Measurements from ENCODE around the gene PRKG2. TPM values are rescaled to one million over a fixed set of nuclear protein-coding genes. Genes with fewer than 3 reads are reported as not detected.

Gene PRKG2
- total and polyA plus RNA-seq, 7 experiments from 2014 or later, result 0.19 to 3.4 (median 1.5) TPM

DNA sequence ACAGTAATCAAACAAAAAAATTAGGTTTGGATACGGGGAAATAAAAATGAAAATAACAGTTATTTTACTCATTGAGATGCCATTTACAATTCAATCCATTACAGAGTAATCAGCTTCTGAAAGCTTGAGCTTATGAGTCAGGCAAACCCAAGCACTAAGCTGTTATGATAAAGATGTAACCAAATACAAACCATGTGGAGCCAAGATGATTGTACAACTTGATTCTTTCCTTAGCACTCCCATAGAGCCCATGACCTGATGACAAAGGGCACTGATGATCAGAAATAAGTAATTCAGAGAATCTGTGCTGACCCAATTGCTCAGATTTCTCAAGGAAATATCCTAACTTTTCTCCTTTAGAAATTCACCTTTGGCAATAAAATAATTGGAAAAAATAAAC lies 40.5 kb upstream of the PRKG2 start:
- H3K4me1 Mint-ChIP-seq, result no peaks in the 10 kb centered on the region
- intact Hi-C loops (cut with micrococcal nuclease), result no loop called here
- no peak overlapping the region for H3K4me3 Mint-ChIP-seq
- H3K27me3 ChIP-seq (ENCODE audit: control insufficient read depth in 2 of 2, insufficient read depth in 2 of 2, low read length in 2 of 2), result no peaks in the 10 kb centered on the region
- H3K36me3 Mint-ChIP-seq, result no peaks in the 10 kb centered on the region
- H3K9me3 ChIP-seq (ENCODE audit: control insufficient read depth in 2 of 3, low read length in 3 of 3), result no peaks in the 10 kb centered on the region
- H3K36me3 ChIP-seq (ENCODE audit: control insufficient read depth in 2 of 3, insufficient read depth in 3 of 3, low read length in 3 of 3), result no peaks in the 10 kb centered on the region
- DNase-seq, result no peak
- no peaks in the 10 kb centered on the region for H3K4me1 ChIP-seq (ENCODE audit: control insufficient read depth in 2 of 2, insufficient read depth in 2 of 2, low read length in 2 of 2)
- no peak overlapping the region for H3K27ac Mint-ChIP-seq
- H3K9me3 Mint-ChIP-seq, result peaks cover 0 to 3% (median 0%) of the 10 kb centered on the region in 11 donors
- H3K27me3 Mint-ChIP-seq, result peaks cover 2 to 32% (median 19%) of the 10 kb centered on the region in 5 donors
- H3K27ac ChIP-seq (ENCODE audit: low read depth, low read length), result no peak overlapping the region
- POLR2A ChIA-PET, result no interaction called here
- no peak for ATAC-seq
- H3K4me3 ChIP-seq (ENCODE audit: low read length), result no peak overlapping the region
- CTCF ChIA-PET, result no interaction called here

DNA sequence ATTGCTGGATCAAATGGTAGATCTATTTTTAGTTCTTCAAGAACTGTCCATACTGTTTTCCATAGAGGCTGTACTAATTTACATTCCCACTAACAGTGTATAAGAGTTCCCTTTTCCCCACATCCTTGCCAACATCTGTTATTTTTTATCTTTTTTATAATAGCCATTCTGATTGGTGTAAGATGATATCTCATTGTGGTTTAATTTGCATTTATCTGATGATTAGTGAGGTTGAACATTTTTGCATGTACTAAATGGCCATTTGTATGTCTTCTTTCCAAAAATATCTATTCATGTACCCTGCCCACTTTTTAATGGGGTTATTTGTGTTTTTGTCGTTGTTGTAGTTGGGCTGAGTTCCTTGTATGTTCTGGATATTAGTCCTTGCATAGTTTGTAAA lies 35.4 kb upstream of the PRKG2 start:
- DNase-seq, result no peak
- intact Hi-C loops (cut with micrococcal nuclease), result no loop called here
- Histone ChIP-seq H3K4me1 (ENCODE audit: control insufficient read depth in 2 of 2, insufficient read depth in 2 of 2, low read length in 2 of 2) (no peaks in the 10 kb centered on the region), H3K27ac (ENCODE audit: low read depth, low read length) (no peak overlapping the region), H3K27me3 (ENCODE audit: control insufficient read depth in 2 of 2, insufficient read depth in 2 of 2, low read length in 2 of 2) (no peaks in the 10 kb centered on the region), H3K4me3 (ENCODE audit: low read length) (no peak overlapping the region), H3K36me3 (ENCODE audit: control insufficient read depth in 2 of 3, insufficient read depth in 3 of 3, low read length in 3 of 3) (no peaks in the 10 kb centered on the region), H3K9me3 (ENCODE audit: control insufficient read depth in 2 of 3, low read length in 3 of 3) (no peaks in the 10 kb centered on the region)
- ATAC-seq, result no peak
- H3K9me3 Mint-ChIP-seq, result peaks cover 0 to 3% (median 0%) of the 10 kb centered on the region in 11 donors
- peaks cover 1 to 24% (median 13%) of the 10 kb centered on the region in 5 donors for H3K27me3 Mint-ChIP-seq
- CTCF ChIA-PET, result no interaction called here
- no peaks in the 10 kb centered on the region for H3K36me3 Mint-ChIP-seq
- no peak overlapping the region for H3K4me3 Mint-ChIP-seq
- POLR2A ChIA-PET, result no interaction called here
- no peak overlapping the region for H3K27ac Mint-ChIP-seq
- H3K4me1 Mint-ChIP-seq, result no peaks in the 10 kb centered on the region

DNA sequence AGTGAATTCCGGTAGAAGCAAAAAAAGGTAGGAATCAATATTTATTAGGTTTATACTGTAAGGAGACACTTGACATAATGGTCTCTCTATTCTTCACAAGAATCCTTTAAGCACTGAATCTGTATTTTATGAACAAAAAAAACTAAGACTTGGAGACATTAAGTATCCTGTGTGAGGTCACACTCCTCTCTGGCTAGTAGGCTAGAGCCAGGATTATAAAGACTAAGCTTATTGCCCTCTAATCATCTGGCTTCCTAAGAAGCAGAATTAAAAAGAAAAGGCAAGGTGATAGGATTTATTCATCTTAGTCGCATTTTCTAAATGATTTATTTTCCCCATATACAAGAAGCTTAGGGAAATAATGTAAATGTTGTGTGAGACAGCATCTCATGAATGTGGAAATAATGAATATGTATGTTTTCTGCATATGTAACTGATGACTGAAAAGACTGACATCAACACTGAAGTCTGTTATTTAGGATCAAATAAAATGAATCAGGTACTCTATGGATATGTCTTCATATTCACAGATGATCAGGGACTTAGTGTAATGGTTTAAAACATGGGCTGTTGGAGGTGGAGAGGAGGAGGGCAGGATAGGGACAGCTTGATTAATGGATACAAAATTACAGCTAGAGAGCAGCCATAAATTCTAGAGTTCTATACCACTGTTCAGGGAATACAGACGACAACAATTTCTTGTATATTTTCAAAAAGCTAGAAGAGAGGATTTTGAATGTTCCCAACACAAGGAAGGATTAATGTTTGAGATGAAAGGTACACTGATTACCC lies 30.4 kb upstream of the PRKG2 start:
- H3K27ac ChIP-seq (ENCODE audit: low read depth, low read length), result no peak overlapping the region
- CTCF ChIA-PET, result no interaction called here
- Mint-ChIP-seq H3K4me1 (no peaks in the 10 kb centered on the region), H3K27me3 (peaks cover 0 to 12% (median 4%) of the 10 kb centered on the region in 5 donors), H3K27ac (no peak overlapping the region), H3K36me3 (no peaks in the 10 kb centered on the region), H3K9me3 (peaks cover 0 to 10% (median 0%) of the 10 kb centered on the region in 11 donors), H3K4me3 (no peak overlapping the region)
- no peaks in the 10 kb centered on the region for H3K4me1 ChIP-seq (ENCODE audit: control insufficient read depth in 2 of 2, insufficient read depth in 2 of 2, low read length in 2 of 2)
- DNase-seq, result no peak
- intact Hi-C loops (cut with micrococcal nuclease), result no loop called here
- no peak for ATAC-seq
- POLR2A ChIA-PET, result no interaction called here
- no peak overlapping the region for H3K4me3 ChIP-seq (ENCODE audit: low read length)
- no peaks in the 10 kb centered on the region for H3K27me3 ChIP-seq (ENCODE audit: control insufficient read depth in 2 of 2, insufficient read depth in 2 of 2, low read length in 2 of 2)
- no peaks in the 10 kb centered on the region for H3K36me3 ChIP-seq (ENCODE audit: control insufficient read depth in 2 of 3, insufficient read depth in 3 of 3, low read length in 3 of 3)
- no peaks in the 10 kb centered on the region for H3K9me3 ChIP-seq (ENCODE audit: control insufficient read depth in 2 of 3, low read length in 3 of 3)

DNA sequence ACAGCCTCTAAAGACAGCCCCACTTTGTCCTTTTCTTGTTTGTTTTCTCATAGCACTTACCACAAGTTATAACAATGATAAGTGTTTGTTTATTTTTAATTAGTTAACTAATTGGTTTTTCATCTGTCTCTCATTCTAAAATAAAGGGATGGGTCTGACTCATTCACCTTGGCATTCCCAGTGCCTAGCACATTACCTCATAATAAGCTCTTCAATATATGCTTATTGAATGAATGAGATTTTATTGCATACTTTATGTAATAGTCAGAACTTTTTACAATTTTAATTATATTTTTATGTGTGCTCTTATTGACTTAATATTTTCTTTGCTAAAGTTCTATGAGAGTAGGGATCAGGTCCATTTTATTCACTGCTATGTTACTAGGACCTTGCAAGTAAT lies 22.8 kb upstream of the PRKG2 start:
- CTCF ChIA-PET, result no interaction called here
- no peaks in the 10 kb centered on the region for H3K27me3 ChIP-seq (ENCODE audit: control insufficient read depth in 2 of 2, insufficient read depth in 2 of 2, low read length in 2 of 2)
- no peaks in the 10 kb centered on the region for H3K4me1 ChIP-seq (ENCODE audit: control insufficient read depth in 2 of 2, insufficient read depth in 2 of 2, low read length in 2 of 2)
- H3K27ac ChIP-seq (ENCODE audit: low read depth, low read length), result no peak overlapping the region
- no peak for DNase-seq
- Mint-ChIP-seq H3K36me3 (no peaks in the 10 kb centered on the region), H3K9me3 (peaks cover 0 to 5% (median 0%) of the 10 kb centered on the region in 11 donors), H3K4me1 (no peaks in the 10 kb centered on the region), H3K4me3 (no peak overlapping the region), H3K27ac (no peak overlapping the region), H3K27me3 (peaks cover 0 to 20% (median 8%) of the 10 kb centered on the region in 5 donors)
- ATAC-seq, result no peak
- H3K9me3 ChIP-seq (ENCODE audit: control insufficient read depth in 2 of 3, low read length in 3 of 3), result no peaks in the 10 kb centered on the region
- POLR2A ChIA-PET, result no interaction called here
- no peak overlapping the region for H3K4me3 ChIP-seq (ENCODE audit: low read length)
- intact Hi-C loops (cut with micrococcal nuclease), result no loop called here
- no peaks in the 10 kb centered on the region for H3K36me3 ChIP-seq (ENCODE audit: control insufficient read depth in 2 of 3, insufficient read depth in 3 of 3, low read length in 3 of 3)

DNA sequence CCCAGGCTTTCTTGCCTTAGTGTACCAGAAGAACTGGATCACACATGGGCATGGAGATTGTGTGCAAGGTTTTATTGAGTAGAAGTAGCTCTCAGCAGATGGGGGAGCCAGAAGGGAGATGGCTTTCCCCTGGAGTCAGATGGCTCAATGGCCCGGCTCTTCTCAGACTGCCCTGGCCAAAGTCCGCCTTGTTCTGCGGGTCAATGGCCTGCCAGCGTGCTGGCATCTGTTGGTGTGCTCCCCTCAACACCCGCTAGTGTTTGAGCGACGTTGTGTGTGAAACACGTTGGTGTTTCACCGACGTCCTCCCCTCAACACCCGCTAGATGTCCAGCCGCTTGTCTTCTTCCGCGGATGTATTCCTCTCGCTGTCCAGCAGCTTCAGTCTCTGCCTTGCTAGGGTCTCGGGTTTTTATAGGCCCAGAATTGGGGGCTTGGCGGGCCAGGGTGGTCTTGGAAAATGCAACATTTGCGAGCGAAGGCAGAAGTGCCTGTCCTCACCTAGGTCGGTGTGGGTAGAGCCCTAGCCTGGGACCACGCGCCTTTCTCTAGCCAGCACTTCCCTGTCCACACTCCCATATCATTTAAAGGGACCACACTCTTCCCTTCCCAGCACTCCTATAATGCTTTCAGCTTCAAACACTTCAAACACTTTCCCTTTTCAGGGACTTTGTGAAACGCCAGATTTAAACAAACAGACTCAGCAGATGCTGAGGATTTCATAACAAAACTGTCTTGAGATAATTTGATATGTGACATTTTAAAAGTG lies 21.1 kb upstream of the PRKG2 start:
- Histone ChIP-seq H3K36me3 (ENCODE audit: control insufficient read depth in 2 of 3, insufficient read depth in 3 of 3, low read length in 3 of 3) (no peaks in the 10 kb centered on the region), H3K4me3 (ENCODE audit: low read length) (no peak overlapping the region), H3K27me3 (ENCODE audit: control insufficient read depth in 2 of 2, insufficient read depth in 2 of 2, low read length in 2 of 2) (no peaks in the 10 kb centered on the region), H3K27ac (ENCODE audit: low read depth, low read length) (no peak overlapping the region), H3K4me1 (ENCODE audit: control insufficient read depth in 2 of 2, insufficient read depth in 2 of 2, low read length in 2 of 2) (no peaks in the 10 kb centered on the region), H3K9me3 (ENCODE audit: control insufficient read depth in 2 of 3, low read length in 3 of 3) (no peaks in the 10 kb centered on the region)
- ATAC-seq (no peak), DNase-seq (no peak)
- H3K4me3 Mint-ChIP-seq, result no peak overlapping the region
- peaks cover 0 to 26% (median 8%) of the 10 kb centered on the region in 5 donors for H3K27me3 Mint-ChIP-seq
- H3K36me3 Mint-ChIP-seq, result peaks cover 0 to 4% (median 0%) of the 10 kb centered on the region in 5 donors
- H3K9me3 Mint-ChIP-seq, result peaks cover 0 to 15% (median 8%) of the 10 kb centered on the region in 11 donors
- no peak overlapping the region for H3K27ac Mint-ChIP-seq
- intact Hi-C loops (cut with micrococcal nuclease), result no loop called here
- H3K4me1 Mint-ChIP-seq, result no peaks in the 10 kb centered on the region
- ChIA-PET CTCF (no interaction called here), POLR2A (no interaction called here)

DNA sequence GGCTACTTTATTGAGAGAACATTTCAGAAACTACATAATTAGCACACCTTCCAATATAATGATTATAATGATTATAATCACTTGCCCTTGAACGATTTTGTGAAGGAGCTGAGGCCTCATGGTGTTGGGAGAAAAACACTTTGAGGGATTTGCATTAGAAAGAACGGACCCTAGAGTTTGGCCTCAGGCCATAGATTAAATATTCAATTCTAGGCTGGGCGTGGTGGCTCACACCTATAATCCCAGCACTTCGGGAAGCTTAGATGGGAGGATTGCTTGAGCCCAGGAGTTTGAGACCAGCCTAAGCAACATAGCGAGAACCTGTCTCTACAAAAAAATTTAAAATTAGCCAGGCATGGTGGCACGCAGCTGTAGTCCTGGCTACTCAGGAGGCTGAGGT lies 12.9 kb upstream of the PRKG2 start:
- ATAC-seq (no peak), DNase-seq (no peak)
- no peaks in the 10 kb centered on the region for H3K27me3 ChIP-seq (ENCODE audit: control insufficient read depth in 2 of 2, insufficient read depth in 2 of 2, low read length in 2 of 2)
- Mint-ChIP-seq H3K9me3 (peaks cover 2 to 24% (median 11%) of the 10 kb centered on the region in 11 donors), H3K36me3 (peaks cover 0 to 9% (median 0%) of the 10 kb centered on the region in 5 donors), H3K4me1 (no peaks in the 10 kb centered on the region), H3K27ac (no peak overlapping the region), H3K27me3 (peaks cover 0 to 22% (median 4%) of the 10 kb centered on the region in 5 donors), H3K4me3 (no peak overlapping the region)
- intact Hi-C loops (cut with micrococcal nuclease), result no loop called here
- H3K9me3 ChIP-seq (ENCODE audit: control insufficient read depth in 2 of 3, low read length in 3 of 3), result no peaks in the 10 kb centered on the region
- CTCF ChIA-PET, result no interaction called here
- H3K4me3 ChIP-seq (ENCODE audit: low read length), result no peak overlapping the region
- no peak overlapping the region for H3K27ac ChIP-seq (ENCODE audit: low read depth, low read length)
- POLR2A ChIA-PET, result no interaction called here
- H3K4me1 ChIP-seq (ENCODE audit: control insufficient read depth in 2 of 2, insufficient read depth in 2 of 2, low read length in 2 of 2), result no peaks in the 10 kb centered on the region
- no peaks in the 10 kb centered on the region for H3K36me3 ChIP-seq (ENCODE audit: control insufficient read depth in 2 of 3, insufficient read depth in 3 of 3, low read length in 3 of 3)
